Measurements from ENCODE around the gene EIF4H.

GRCh38 chr7:74173074-74173473 is 1.1 kb upstream of the EIF4H start:
- TF ChIP-seq EZH2 (IDR thresholded peaks at IDR 0.05; ENCODE audit: insufficient read depth, poor library complexity, severe bottlenecking): no peak
- TF ChIP-seq EZH2phosphoT487 (IDR thresholded peaks at IDR 0.05; ENCODE audit: insufficient read depth, low read depth): no peak
